Activated CD8-positive, alpha-beta T cell treated with anti-CD3 and anti-CD28 coated beads for 36 hours (primary cell): ENCODE results near the gene PCDHGB3. TPM values are rescaled to one million over a fixed set of nuclear protein-coding genes. Genes with fewer than 3 reads are reported as not detected.
"Not testable (repeated sequence)": the region's sequence is repeated elsewhere in the genome, so short reads cannot be mapped to it uniquely, and the experiment has no call there.

ENCODE experiments used
- ATAC-seq: fragments of 200-7000 bp; cut with Tn5 transposase; one replicate; pipeline ENCODE4 v1.10.0; 2021; ENCODE audit warnings: mild to moderate bottlenecking, moderate library complexity
- CTCF ChIA-PET: fragments of 350-600 bp; sonication (Branson Sonifier 250); formaldehyde crosslinking; loops from one replicate; lab custom pipeline; 2021; ENCODE audit warnings: antibody characterized with exemption; lab: Charles Lee
- POLR2A ChIA-PET: fragments of 350-600 bp; sonication (Branson Sonifier 250); formaldehyde crosslinking; loops from one replicate; lab custom pipeline; 2021; ENCODE audit warnings: antibody characterized with exemption; lab: Charles Lee
- DNase-seq: peaks from one replicate; pipeline ENCODE4 v3.0.0-alpha.2; 2020
- H3K27ac Mint-ChIP-seq: one replicate; pipeline ENCODE4 v1.8.0; 2021; ENCODE audit warnings: mild to moderate bottlenecking, mixed read lengths
- H3K27me3 Mint-ChIP-seq: one replicate; pipeline ENCODE4 v1.8.0; 2021; ENCODE audit warnings: mixed read lengths
- H3K36me3 Mint-ChIP-seq: one replicate; pipeline ENCODE4 v1.8.0; 2021; ENCODE audit warnings: low read depth, mixed read lengths
- H3K4me1 Mint-ChIP-seq: one replicate; pipeline ENCODE4 v1.8.0; 2021; ENCODE audit warnings: low read depth, mixed read lengths
- H3K4me3 Mint-ChIP-seq: one replicate; pipeline ENCODE4 v1.8.0; 2021; ENCODE audit warnings: mild to moderate bottlenecking, moderate library complexity, mixed read lengths
- H3K9me3 Mint-ChIP-seq: one replicate; pipeline ENCODE4 v1.8.0; 2021; ENCODE audit warnings: mixed read lengths
- CTCF ChIP-seq: fragments of 200-600 bp; IDR thresholded peaks from one replicate; pipeline ENCODE4 v1.8.0; 2022; ENCODE audit warnings: antibody characterized with exemption, mild to moderate bottlenecking
- intact Hi-C: fragments of 100-400 bp; cut with micrococcal nuclease; formaldehyde crosslinking; loops from one replicate; pipeline ENCODE4 v1.10.0; 2022
- total RNA-seq, 2 experiments: library from RNA; stranded (reverse); gene quantifications; one replicate each; pipeline ENCODE4 v1.2.3, GENCODE V29; 2021

The PCDHGB3 gene
- total RNA-seq, 2 experiments from 2014 or later: 0.07 to 0.16 TPM

- TF ChIP-seq CTCF: no peak
- H3K9me3 Mint-ChIP-seq: peaks cover 28% of the 10 kb centered on the region
- intact Hi-C loops: no loop called here
- no peak overlapping the region for H3K27ac Mint-ChIP-seq
- no peak overlapping the region for H3K4me3 Mint-ChIP-seq
- ChIA-PET CTCF (interaction anchor here (0.6 to 2.0 kb wide), 10 partner anchors 10 to 166 kb away, joined by 3 to 19 read pairs (median 4); partner anchors contain the start of genes PCDHB15, PCDHGA10, PCDHGA11 and PCDHGA12), POLR2A (no interaction called here)
- ATAC-seq: no peak
- peaks cover 66% of the 10 kb centered on the region for H3K27me3 Mint-ChIP-seq
- H3K4me1 Mint-ChIP-seq: no peaks in the 10 kb centered on the region
- DNase-seq: no peak
- peaks cover 22% of the 10 kb centered on the region for H3K36me3 Mint-ChIP-seq
These were observed 33.3 kb downstream of the PCDHGB3 start for GRCh38 chr5:141403387-141403786.

- Mint-ChIP-seq H3K4me3 (peak within 1 kb of the TSS; percentile 37), H3K36me3 (peaks cover 15% of the 10 kb centered on the region), H3K9me3 (peaks cover 25% of the 10 kb centered on the region), H3K27me3 (peaks cover 72% of the 10 kb centered on the region)
- H3K27ac Mint-ChIP-seq, H3K4me1 Mint-ChIP-seq, intact Hi-C loops: not testable (repeated sequence)
- DNase-seq (peak; percentile 52), ATAC-seq (peak; percentile 82)
- ChIA-PET POLR2A (interaction anchor here (0.7 kb wide), 1 partner anchor 293 kb away, joined by 3 read pairs; no protein-coding TSS in a partner anchor), CTCF (interaction anchor here (0.6 to 4.3 kb wide), 15 partner anchors 10 to 177 kb away, joined by 3 to 20 read pairs (median 4); partner anchors contain the start of genes PCDHGA11, PCDHGB3, PCDHGB5 and PCDHGB7)
- TF ChIP-seq CTCF: peak; percentile 55
These were observed 37.9 kb downstream of the PCDHGB3 start, which contains the start of gene PCDHGB6 for GRCh38 chr5:141407790-141408505. Gene PCDHGB6, plus strand, starts transcription at chr5:141408021. Its CDS starts 182 bp downstream, at chr5:141408203.

GRCh38 chr5:141409598-141410306 is 39.7 kb downstream of the PCDHGB3 start:
- H3K27me3 Mint-ChIP-seq: peaks cover 73% of the 10 kb centered on the region
- ChIA-PET POLR2A (no interaction called here), CTCF (no interaction called here)
- ATAC-seq (no peak), DNase-seq (no peak)
- no peak overlapping the region for H3K4me3 Mint-ChIP-seq
- peaks cover 22% of the 10 kb centered on the region for H3K36me3 Mint-ChIP-seq
- peaks cover 8% of the 10 kb centered on the region for H3K4me1 Mint-ChIP-seq
- peaks cover 26% of the 10 kb centered on the region for H3K9me3 Mint-ChIP-seq
- H3K27ac Mint-ChIP-seq: no peak overlapping the region
- no peak for TF ChIP-seq CTCF
- intact Hi-C loops: loop anchor here (5.0 kb wide), 2 partner anchors 103 to 148 kb away; no protein-coding TSS in a partner anchor

- peaks cover 12% of the 10 kb centered on the region for H3K4me1 Mint-ChIP-seq
- no peak overlapping the region for H3K27ac Mint-ChIP-seq
- DNase-seq (no peak), ATAC-seq (no peak)
- intact Hi-C loops: loop anchor here (5.0 kb wide), 2 partner anchors 101 to 146 kb away; no protein-coding TSS in a partner anchor
- no peak overlapping the region for H3K4me3 Mint-ChIP-seq
- POLR2A ChIA-PET: no interaction called here
- CTCF ChIA-PET: interaction anchor here (3.3 to 3.7 kb wide), 2 partner anchors 9 to 100 kb away, joined by 19 to 45 read pairs; partner anchors contain the start of gene PCDHGA9
- H3K9me3 Mint-ChIP-seq: peaks cover 28% of the 10 kb centered on the region
- no peak for TF ChIP-seq CTCF
- H3K27me3 Mint-ChIP-seq: peaks cover 70% of the 10 kb centered on the region
- H3K36me3 Mint-ChIP-seq: peaks cover 25% of the 10 kb centered on the region
These were observed 41.5 kb downstream of the PCDHGB3 start for GRCh38 chr5:141411575-141411974.
